Right lobe of liver (tissue), 6 donors: ENCODE measurements around the gene CAST. TPM values are rescaled to one million over a fixed set of nuclear protein-coding genes. Genes with fewer than 3 reads are reported as not detected.

Experiments
- ATAC-seq, 4 donors: fragments of 200-7000 bp; cut with Tn5 transposase; one replicate each; pipeline ENCODE4 v1.9.1; 2020; ENCODE audit warnings: mild to moderate bottlenecking in 4 of 4, moderate library complexity in 4 of 4
- DNase-seq, 3 donors: peaks; one replicate each; pipeline ENCODE4 v3.0.0-alpha.2; 2020
- H3K27ac ChIP-seq, 3 donors: fragments of 200-600 bp; one replicate each; pipeline ENCODE4 v1.8.0; 2022
- H3K27me3 ChIP-seq, 2 donors: fragments of 200-600 bp; one replicate each; pipeline ENCODE4 v1.8.0; 2022
- H3K36me3 ChIP-seq, 4 donors: fragments of 200-600 bp; sonication (generic) in 1 of 4; one replicate each; pipeline versions ENCODE4 v1.5.1 to v1.8.0; 2017 to 2022; ENCODE audit warnings: control low read depth in 1 of 4
- H3K4me1 ChIP-seq, 4 donors: fragments of 200-600 bp; sonication (generic) in 1 of 4; one replicate each; pipeline versions ENCODE4 v1.5.1 to v1.8.0; 2017 to 2022; ENCODE audit warnings: control low read depth in 1 of 4
- H3K4me3 ChIP-seq, 3 donors: fragments of 200-600 bp; one replicate each; pipeline ENCODE4 v1.8.0; 2022
- H3K9me3 ChIP-seq, 4 donors: fragments of 200-600 bp; sonication (generic) in 1 of 4; one replicate each; pipeline versions ENCODE4 v1.5.1 to v1.8.0; 2017 to 2022; ENCODE audit warnings: control low read depth in 1 of 4
- POLR2A ChIP-seq: fragments of 450-650 bp; IDR thresholded peaks from one replicate; pipeline ENCODE4 v1.6.1; 2017; ENCODE audit warnings: antibody characterized with exemption, mild to moderate bottlenecking
- WGBS: methylation state at CpG from one replicate; pipeline ENCODE4 v1.1.6; 2018; ENCODE audit warnings: low coverage, low lambda C conversion rate; ENCODE audit not compliant: insufficient coverage; ENCODE audit errors: missing lambda C conversion rate; 5-methylcytosine and 5-hydroxymethylcytosine counted together
- intact Hi-C, 2 donors: fragments of 100-400 bp; cut with DNase I; formaldehyde crosslinking; loops; one replicate each; pipeline versions ENCODE4 v1.11.2 to v1.14.1; 2022
- total RNA-seq, 6 experiments: library from RNA; depleted of rRNA in 2 of 6; stranded (reverse); fragments of >200 nt in 2 of 6; fragmentation: NEBNext Ultra II Directional in 3 of 6; extraction: Animal tissue kit (Norgen Biotek cat#: 25700) in 3 of 6; gene quantifications; one replicate each; pipeline versions ENCODE4 v1.1.0 to v1.2.4, GENCODE V29; 2016 to 2023
- TF ChIP-seq, protein P1 (sequence below), 4 donors: fragments of 200-600 bp in 3 of 4; fragments of 450-650 bp in 1 of 4; IDR thresholded peaks; one replicate each; pipeline versions ENCODE4 v1.5.1 to v1.8.0; 2016 to 2022; ENCODE audit warnings: antibody characterized with exemption in 4 of 4, mild to moderate bottlenecking in 2 of 4
- donor health status: DM: no; HTN: yes; CAD: no.
- donor health status: DM: no; HTN: no; CAD: no.
- donor health status: DM: no; HTN: no; CAD: no.
- donor health status: DM: no; HTN: yes; CAD: no.
- donor health status: DM: no; HTN: yes; CAD: no.

The CAST gene
- total RNA-seq, 6 experiments from 2014 or later: 86.8 to 187 (median 123) TPM

DNA sequence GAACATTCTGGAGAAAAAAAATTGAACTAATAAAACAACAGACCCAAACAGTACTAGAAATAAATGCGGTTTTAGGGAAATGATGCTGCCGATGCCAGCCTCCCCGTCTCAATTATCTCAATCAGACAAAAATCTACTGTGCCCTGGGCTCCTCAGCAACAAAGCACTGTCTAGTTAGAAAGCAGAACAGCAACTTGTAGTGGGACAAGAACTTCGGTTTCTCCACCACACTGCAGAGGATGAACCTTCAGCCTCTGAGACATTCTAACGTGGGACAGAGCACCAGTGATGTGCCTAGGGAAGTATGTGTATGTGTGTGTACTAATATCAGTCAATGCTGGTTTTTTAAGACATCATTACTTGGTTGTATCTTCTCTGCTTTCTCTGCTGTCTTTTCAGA is 11.1 kb upstream of the CAST start:
- no peak for ATAC-seq
- 79% methylated on average over 5 of the region's 5 CpGs for WGBS
- Histone ChIP-seq H3K9me3 (no peaks in the 10 kb centered on the region), H3K4me3 (no peak overlapping the region), H3K36me3 (no peaks in the 10 kb centered on the region), H3K27me3 (no peaks in the 10 kb centered on the region), H3K4me1 (peaks cover 0 to 18% (median 5%) of the 10 kb centered on the region in 4 donors), H3K27ac (no peak overlapping the region)
- intact Hi-C loops: no loop called here
- no peak for TF ChIP-seq POLR2A
- TF ChIP-seq, protein P1, sequence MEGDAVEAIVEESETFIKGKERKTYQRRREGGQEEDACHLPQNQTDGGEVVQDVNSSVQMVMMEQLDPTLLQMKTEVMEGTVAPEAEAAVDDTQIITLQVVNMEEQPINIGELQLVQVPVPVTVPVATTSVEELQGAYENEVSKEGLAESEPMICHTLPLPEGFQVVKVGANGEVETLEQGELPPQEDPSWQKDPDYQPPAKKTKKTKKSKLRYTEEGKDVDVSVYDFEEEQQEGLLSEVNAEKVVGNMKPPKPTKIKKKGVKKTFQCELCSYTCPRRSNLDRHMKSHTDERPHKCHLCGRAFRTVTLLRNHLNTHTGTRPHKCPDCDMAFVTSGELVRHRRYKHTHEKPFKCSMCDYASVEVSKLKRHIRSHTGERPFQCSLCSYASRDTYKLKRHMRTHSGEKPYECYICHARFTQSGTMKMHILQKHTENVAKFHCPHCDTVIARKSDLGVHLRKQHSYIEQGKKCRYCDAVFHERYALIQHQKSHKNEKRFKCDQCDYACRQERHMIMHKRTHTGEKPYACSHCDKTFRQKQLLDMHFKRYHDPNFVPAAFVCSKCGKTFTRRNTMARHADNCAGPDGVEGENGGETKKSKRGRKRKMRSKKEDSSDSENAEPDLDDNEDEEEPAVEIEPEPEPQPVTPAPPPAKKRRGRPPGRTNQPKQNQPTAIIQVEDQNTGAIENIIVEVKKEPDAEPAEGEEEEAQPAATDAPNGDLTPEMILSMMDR (IDR thresholded peaks at IDR 0.05): no peak
- DNase-seq: no peak

DNA sequence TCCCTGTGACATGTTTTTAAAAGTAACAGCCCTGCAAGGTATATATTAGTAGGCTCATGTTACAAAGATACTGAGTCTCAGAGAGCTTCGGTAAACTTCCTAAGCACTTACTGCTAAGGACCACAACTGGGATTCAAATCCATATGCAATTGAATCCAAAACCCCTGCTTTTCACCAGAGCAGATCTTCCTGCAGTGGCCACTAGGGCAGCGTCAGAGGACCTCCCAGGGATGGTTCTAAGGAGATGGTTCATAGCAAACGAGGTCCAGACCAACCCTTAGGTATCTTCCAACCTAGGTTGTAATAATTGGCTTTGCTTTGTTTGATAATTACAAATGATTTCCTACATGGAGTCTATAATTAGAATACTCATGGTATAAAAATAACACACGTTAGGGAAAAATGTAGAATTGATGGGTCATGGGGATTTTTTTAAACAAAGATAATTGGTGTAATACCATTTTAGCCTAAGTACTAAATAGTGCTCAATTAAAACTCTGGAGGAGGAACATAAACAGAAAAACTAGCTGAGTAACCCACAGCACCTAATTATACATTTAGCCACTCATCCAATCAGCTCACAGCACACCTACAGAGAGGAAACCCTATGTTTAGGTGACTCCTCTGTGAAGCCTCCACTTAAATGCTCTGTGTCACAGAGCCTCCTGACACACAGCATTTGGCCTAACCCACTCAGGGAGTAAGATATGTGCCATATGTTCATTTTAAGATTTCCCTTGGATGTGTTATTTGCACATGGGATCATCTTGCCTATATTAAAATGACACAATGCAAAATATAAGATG is 10.0 kb upstream of the CAST start:
- peaks cover 0 to 18% (median 5%) of the 10 kb centered on the region in 4 donors for H3K4me1 ChIP-seq
- DNase-seq: no peak
- H3K27me3 ChIP-seq: no peaks in the 10 kb centered on the region
- H3K36me3 ChIP-seq: no peaks in the 10 kb centered on the region
- no peak overlapping the region for H3K4me3 ChIP-seq
- no peak for TF ChIP-seq POLR2A
- TF ChIP-seq, protein P1 (IDR thresholded peaks at IDR 0.05): peak; percentile 25 to 32 (median 28)
- H3K9me3 ChIP-seq: no peaks in the 10 kb centered on the region
- H3K27ac ChIP-seq: no peak overlapping the region
- WGBS: 57% methylated on average over 4 of the region's 4 CpGs
- ATAC-seq: peak in 2 of 4 donors; percentile 20 to 50
- intact Hi-C loops: no loop called here

DNA sequence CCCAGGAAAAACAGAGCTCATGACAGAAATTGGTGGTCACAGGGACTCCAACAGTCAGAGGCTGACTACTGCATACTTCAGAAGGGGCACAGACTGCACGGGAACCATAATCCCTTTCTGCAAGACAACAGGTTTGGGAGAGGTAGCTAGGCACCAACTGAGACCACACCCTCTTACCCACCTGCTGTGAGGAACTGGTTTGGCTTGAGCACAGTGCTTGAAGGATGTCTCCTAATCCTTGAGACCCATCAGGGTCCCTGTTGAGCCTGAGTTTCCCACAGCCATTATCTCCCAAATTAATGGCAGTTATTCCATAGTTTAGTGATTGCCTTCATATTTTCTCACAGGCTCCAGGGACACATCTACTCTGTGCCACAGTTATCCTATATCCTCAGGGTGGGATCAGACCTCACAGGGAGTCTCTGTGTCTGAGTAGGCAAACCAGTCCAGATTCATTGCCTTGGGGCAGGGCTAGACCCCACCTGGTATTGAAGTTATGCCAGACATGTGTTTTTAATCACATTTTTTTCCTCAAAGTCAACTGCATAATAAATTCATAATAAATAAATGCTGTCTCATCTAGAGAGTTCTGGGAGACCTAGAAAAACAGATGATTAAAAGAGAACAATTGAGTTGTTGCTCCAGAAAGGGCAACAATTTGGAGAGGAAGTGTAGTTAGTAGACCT is 9.3 kb upstream of the CAST start:
- Histone ChIP-seq H3K4me1 (peaks cover 0 to 18% (median 5%) of the 10 kb centered on the region in 4 donors), H3K27me3 (no peaks in the 10 kb centered on the region), H3K9me3 (no peaks in the 10 kb centered on the region), H3K36me3 (no peaks in the 10 kb centered on the region), H3K27ac (no peak overlapping the region), H3K4me3 (no peak overlapping the region)
- ATAC-seq: no peak
- TF ChIP-seq POLR2A: no peak
- TF ChIP-seq, protein P1 (IDR thresholded peaks at IDR 0.05): no peak
- intact Hi-C loops: no loop called here
- no peak for DNase-seq
- 83% methylated on average over 1 of the region's 1 CpG for WGBS

DNA sequence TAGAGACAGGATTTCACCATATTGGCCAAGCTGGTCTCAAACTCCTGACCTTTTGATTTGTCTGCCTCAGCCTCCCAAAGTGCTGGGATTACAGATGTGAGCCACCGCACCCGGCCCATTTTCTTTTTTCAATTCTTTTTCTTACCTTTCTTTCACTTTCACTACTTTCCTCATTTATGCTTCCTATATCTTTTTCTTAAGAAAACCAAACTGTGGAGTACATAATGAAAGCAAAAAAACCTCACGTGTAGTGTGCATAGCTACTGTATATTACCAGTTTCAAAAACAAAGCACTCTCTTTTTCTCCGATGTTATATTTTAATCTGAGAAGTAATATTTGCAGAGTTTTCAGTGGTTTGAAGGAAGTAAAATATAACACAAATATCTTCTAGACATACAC is 8.0 kb upstream of the CAST start:
- Histone ChIP-seq H3K36me3 (no peaks in the 10 kb centered on the region), H3K27ac (no peak overlapping the region), H3K9me3 (no peaks in the 10 kb centered on the region), H3K4me1 (peaks cover 0 to 7% (median 2%) of the 10 kb centered on the region in 4 donors), H3K4me3 (no peak overlapping the region), H3K27me3 (no peaks in the 10 kb centered on the region)
- DNase-seq (no peak), ATAC-seq (no peak)
- WGBS: 73% methylated on average over 4 of the region's 4 CpGs
- TF ChIP-seq, protein P1 (IDR thresholded peaks at IDR 0.05): no peak
- no peak for TF ChIP-seq POLR2A
- intact Hi-C loops: no loop called here
